Activated CD4-positive, alpha-beta T cell treated with anti-CD3 and anti-CD28 coated beads, Interleukin-2, Interleukin-6, amounts not matched to agents 100 ng/mL and 50 ng/mL, durations not matched to agents 16 hours and 8 hours (primary cell): ENCODE results near the gene CELSR2.

Experiments
- DNase-seq: peaks from one replicate; pipeline ENCODE4 v3.0.0-alpha.2; 2020

The CELSR2 gene

DNA sequence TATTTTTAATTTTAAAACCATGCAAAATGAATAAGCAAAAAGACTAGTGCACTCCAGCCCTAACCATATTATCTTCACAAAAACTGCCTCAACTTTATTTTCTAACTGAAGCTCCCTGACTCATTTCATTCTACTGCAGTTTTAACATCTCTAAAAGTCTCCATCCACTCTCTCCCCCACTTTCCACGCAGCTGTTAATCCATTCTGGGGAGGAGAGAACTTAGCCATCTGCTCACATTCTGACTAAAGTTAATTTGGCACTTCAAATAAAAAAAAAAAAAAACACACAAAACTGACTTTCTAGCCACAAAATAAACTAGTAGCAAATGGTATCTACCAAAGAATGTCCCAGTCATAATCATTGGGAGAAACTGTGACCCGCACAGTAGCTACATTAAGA is 62.9 kb downstream of the CELSR2 start:
- DNase-seq, result no peak

DNA sequence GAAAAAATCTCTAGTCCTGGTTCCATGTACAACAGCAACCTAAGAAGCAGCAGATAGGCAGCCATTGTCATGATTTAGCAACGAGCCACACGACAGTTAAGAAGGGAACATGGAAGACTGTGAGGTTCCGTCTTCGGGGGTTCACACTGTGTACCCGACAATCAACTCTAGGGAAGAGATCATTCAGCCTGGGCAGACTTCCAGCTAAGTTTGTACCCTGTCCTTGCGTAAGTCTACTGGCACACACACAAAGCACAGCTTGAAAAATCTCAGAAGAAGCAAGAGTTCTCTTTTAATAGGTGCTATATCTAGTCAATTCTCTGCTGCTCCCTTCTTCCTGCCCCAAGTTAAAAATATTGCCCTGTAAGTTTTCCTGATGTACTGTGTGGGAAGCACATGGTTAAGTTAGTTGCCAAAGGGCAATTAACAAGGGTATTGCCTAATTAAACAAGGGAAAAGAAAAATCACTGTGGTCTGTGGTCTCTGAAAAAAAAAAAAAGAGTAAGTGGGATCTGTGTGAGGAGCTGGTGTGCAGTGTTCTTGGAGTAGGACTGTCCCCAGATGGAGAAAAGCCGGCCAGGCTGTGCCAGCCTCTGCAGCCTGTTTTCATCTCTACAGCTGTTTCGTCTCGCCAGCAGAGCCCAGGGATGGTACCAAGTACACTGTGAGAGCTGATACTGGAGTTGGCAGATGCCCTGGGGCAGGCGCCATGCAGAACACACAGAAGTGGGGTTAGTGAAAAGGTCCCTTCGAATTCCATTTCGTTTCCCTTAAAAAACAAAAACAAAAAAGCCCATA is 63.8 kb downstream of the CELSR2 start:
- no peak for DNase-seq

DNA sequence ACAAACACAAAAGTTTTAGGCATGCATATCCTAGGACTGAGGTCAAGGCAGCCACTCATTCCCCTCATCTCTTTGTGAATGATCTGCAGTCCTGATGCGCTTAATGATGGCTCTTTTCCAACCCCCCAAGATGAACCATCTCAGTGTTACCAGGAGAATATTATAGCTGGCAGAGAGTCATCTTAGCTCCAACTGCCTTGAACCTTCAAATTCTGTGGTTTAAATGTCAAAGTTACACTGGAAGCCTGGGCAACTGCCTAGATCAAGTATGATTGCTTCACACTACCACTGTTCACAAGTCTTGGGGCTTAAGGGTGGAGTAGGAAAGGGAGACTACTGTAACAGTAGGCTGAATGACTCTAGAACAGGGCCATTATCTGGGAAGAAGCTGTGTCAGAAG is 65.5 kb downstream of the CELSR2 start:
- no peak for DNase-seq

DNA sequence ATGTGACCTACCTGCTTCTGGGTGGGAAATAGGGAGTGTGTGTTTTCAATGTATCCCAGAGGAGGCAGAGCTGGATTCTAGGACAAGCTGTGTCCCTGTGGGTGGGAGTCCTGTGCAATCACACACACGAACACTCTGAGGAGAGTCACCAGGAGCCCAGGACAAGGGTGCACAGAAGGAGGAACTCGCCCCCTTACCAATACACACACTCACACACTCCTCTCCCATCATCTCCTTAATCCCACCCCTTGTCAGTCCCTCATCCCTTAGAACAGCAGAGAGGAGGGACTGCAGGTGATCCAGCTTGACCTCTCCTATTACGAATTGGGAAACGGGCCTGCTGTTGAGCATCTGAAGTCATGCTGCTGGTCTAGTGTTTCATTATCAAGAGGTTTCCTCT is 65.9 kb downstream of the CELSR2 start:
- DNase-seq, result no peak

DNA sequence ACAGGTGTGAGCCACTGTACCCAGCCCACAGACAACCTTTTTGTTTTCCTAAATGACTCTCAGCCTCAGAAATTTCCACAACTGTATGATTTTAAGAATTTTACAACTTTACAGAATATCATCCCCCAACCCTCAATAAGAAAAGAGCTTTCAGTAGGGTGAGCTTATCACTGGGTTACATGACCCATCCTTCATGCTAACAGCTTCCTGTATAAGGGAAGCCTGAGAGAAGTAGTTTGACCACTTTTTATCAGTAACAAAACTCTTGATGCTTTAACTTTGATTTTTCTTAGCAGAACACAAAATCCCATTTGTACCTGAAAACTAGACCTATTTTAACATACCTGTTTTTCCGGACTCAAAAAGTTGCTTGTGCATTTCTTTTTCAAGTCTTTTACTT is 67.2 kb downstream of the CELSR2 start:
- DNase-seq, result no peak

DNA sequence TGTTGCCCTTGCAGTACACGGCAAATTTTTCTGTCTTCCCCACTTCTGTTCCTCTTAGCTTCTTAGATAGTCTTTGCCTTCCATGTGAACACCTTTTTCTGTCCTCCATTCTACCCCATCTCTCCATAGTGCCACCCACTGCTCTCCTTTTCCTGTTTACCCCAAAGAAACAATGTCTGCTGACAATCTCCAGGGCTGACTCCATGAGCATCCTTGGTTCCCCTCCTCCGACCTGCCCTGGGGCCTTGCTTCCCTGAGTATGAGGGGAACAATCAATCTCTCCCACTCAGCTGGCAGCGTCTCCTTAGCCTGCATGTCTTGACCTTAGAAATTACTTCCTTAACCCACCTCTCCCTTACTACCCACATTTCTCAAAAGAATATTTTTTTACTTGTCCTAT is 69.8 kb downstream of the CELSR2 start:
- no peak for DNase-seq

DNA sequence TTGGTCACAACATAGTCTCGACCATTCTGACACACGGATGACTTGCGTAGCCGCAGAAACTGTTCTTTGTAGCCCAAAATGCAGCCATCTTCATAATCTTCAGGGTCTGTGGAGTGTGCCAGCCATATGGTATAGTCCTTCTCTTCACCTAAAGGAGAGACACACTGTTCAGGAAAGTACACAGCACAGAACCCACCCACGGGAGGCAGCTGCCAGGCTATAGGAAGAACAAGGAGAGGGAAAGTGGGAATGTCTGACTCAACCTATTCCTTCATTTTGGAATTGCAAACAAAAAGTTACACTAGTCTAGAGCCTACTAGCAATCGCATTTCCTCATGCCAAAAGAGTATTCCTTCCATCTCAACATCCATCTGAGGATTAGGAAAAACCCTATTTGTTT is 73.6 kb downstream of the CELSR2 start:
- no peak for DNase-seq
